Measurements from ENCODE around the gene ZC3H7B. TPM values are rescaled to one million over a fixed set of nuclear protein-coding genes. Genes with fewer than 3 reads are reported as not detected.
A peak's percentile ranks its signal among the peaks of the same experiment; 100 is the strongest.

Gene ZC3H7B
- total RNA-seq, 2 donors from 2014 or later = 35.0 to 39.3 TPM

- intact Hi-C loops (cut with DNase I) = loop anchor here in 1 of 2 donors (10.0 kb wide), 1 partner anchor 61 kb away; the partner anchor contains the start of gene ZC3H7B
- DNase-seq (no peak), ATAC-seq (no peak)
Measured at GRCh38 chr22:41365425-41365824, 64.1 kb downstream of the ZC3H7B start.

- ATAC-seq (no peak), DNase-seq (no peak)
- intact Hi-C loops (cut with DNase I) = loop anchor here in 1 of 2 donors (10.0 kb wide), 1 partner anchor 62 kb away; the partner anchor contains the start of gene ZC3H7B
Measured at GRCh38 chr22:41366323-41367029, 65.2 kb downstream of the ZC3H7B start.

GRCh38 chr22:41367039-41367679 is 65.8 kb downstream of the ZC3H7B start:
- ATAC-seq (peak; percentile 95), DNase-seq (peak; percentile 97)
- intact Hi-C loops (cut with DNase I) = loop anchor here in 1 of 2 donors (10.0 kb wide), 1 partner anchor 62 kb away; the partner anchor contains the start of gene ZC3H7B

- intact Hi-C loops (cut with DNase I) = loop anchor here in 1 of 2 donors (10.0 kb wide), 1 partner anchor 63 kb away; the partner anchor contains the start of gene ZC3H7B
- DNase-seq (peak; percentile 46), ATAC-seq (peak; percentile 54 to 59)
Measured at GRCh38 chr22:41367680-41368542, 66.6 kb downstream of the ZC3H7B start.

- DNase-seq = no peak
- ATAC-seq = no peak
- intact Hi-C loops (cut with DNase I) = loop anchor here in 1 of 2 donors (10.0 kb wide), 1 partner anchor 64 kb away; the partner anchor contains the start of gene ZC3H7B
Measured at GRCh38 chr22:41368543-41369423, 67.5 kb downstream of the ZC3H7B start.

GRCh38 chr22:41369424-41369745 is 68.1 kb downstream of the ZC3H7B start:
- intact Hi-C loops (cut with DNase I) = loop anchor here in 1 of 2 donors (10.0 kb wide), 1 partner anchor 65 kb away; the partner anchor contains the start of gene ZC3H7B
- no peak for DNase-seq
- no peak for ATAC-seq

GRCh38 chr22:41369837-41370236 is 68.5 kb downstream of the ZC3H7B start:
- ATAC-seq (no peak), DNase-seq (no peak)
- intact Hi-C loops (cut with DNase I) = loop anchor here in 1 of 2 donors (10.0 kb wide), 1 partner anchor 65 kb away; the partner anchor contains the start of gene ZC3H7B

- ATAC-seq (no peak), DNase-seq (no peak)
- intact Hi-C loops (cut with DNase I) = no loop called here
Measured at GRCh38 chr22:41377846-41378245, 76.5 kb downstream of the ZC3H7B start.

GRCh38 chr22:41380993-41381328 is 79.6 kb downstream of the ZC3H7B start:
- DNase-seq (peak; percentile 85), ATAC-seq (peak; percentile 70 to 74)
- intact Hi-C loops (cut with DNase I) = no loop called here

- intact Hi-C loops (cut with DNase I) = no loop called here
- DNase-seq = peak; percentile 99
- peak; percentile 87 to 95 for ATAC-seq
Measured at GRCh38 chr22:41381329-41382097, 80.2 kb downstream of the ZC3H7B start, which contains the start of gene TEF. Gene TEF, plus strand, starts transcription at chr22:41381942. Its CDS starts 103 bp downstream, at chr22:41382045.

- ATAC-seq (peak; percentile 58 to 71), DNase-seq (peak; percentile 77)
- intact Hi-C loops (cut with DNase I) = no loop called here
Measured at GRCh38 chr22:41382098-41382578, 80.8 kb downstream of the ZC3H7B start.

GRCh38 chr22:41382610-41383009 is 81.3 kb downstream of the ZC3H7B start:
- DNase-seq (no peak), ATAC-seq (no peak)
- intact Hi-C loops (cut with DNase I) = no loop called here

GRCh38 chr22:41383085-41383484 is 81.8 kb downstream of the ZC3H7B start:
- ATAC-seq = no peak
- intact Hi-C loops (cut with DNase I) = no loop called here
- no peak for DNase-seq

GRCh38 chr22:41384128-41384527 is 82.8 kb downstream of the ZC3H7B start:
- ATAC-seq = no peak
- no peak for DNase-seq
- intact Hi-C loops (cut with DNase I) = no loop called here

GRCh38 chr22:41387341-41387740 is 86.0 kb downstream of the ZC3H7B start:
- DNase-seq (no peak), ATAC-seq (no peak)
- intact Hi-C loops (cut with DNase I) = no loop called here

- ATAC-seq (no peak), DNase-seq (no peak)
Measured at GRCh38 chr22:41394012-41394356, 92.7 kb downstream of the ZC3H7B start.

GRCh38 chr22:41395531-41396240 is 94.4 kb downstream of the ZC3H7B start:
- ATAC-seq (no peak), DNase-seq (no peak)
- intact Hi-C loops (cut with DNase I) = no loop called here

More at GRCh38 chr22:41394012-41394356, 92.7 kb downstream of the ZC3H7B start:
- intact Hi-C loops (cut with DNase I) = no loop called here
